Naive B cell (primary cell): ENCODE data around the gene NHLRC2. TPM values are rescaled to one million over a fixed set of nuclear protein-coding genes. Genes with fewer than 3 reads are reported as not detected.
"Not testable (repeated sequence)": the region's sequence is repeated elsewhere in the genome, so short reads cannot be mapped to it uniquely, and the experiment has no call there.

ENCODE experiments used
- ATAC-seq, 2 donors: fragments of 150-1000 bp; cut with Tn5 transposase; 2 replicates each; pipeline ENCODE4 v1.10.0; 2021; ENCODE audit warnings: low read depth in 2 of 2, mild to moderate bottlenecking in 2 of 2, moderate library complexity in 2 of 2
- DNase-seq: peaks from one replicate; pipeline ENCODE4 v3.0.0; 2022
- H3K27ac Mint-ChIP-seq, 6 donors: one replicate each; pipeline ENCODE4 v1.8.0; 2020 to 2022; ENCODE audit warnings: mild to moderate bottlenecking in 6 of 6, mixed read lengths in 6 of 6, moderate library complexity in 5 of 6, inconsistent platforms in 2 of 6
- H3K27me3 Mint-ChIP-seq, 3 donors: one replicate each; pipeline ENCODE4 v1.8.0; 2021 to 2022; ENCODE audit warnings: mixed read lengths in 3 of 3, mild to moderate bottlenecking in 1 of 3
- H3K36me3 Mint-ChIP-seq, 2 donors: one replicate each; pipeline ENCODE4 v1.8.0; 2020 to 2022; ENCODE audit warnings: mixed read lengths in 2 of 2, inconsistent platforms in 1 of 2, mild to moderate bottlenecking in 1 of 2
- H3K4me1 Mint-ChIP-seq, 3 donors: one replicate each; pipeline ENCODE4 v1.8.0; 2020 to 2022; ENCODE audit warnings: mixed read lengths in 3 of 3, inconsistent platforms in 1 of 3, mild to moderate bottlenecking in 1 of 3, moderate library complexity in 1 of 3
- H3K4me3 Mint-ChIP-seq, 8 donors: one replicate each; pipeline ENCODE4 v1.8.0; 2020 to 2022; ENCODE audit warnings: mild to moderate bottlenecking in 8 of 8, mixed read lengths in 8 of 8, moderate library complexity in 8 of 8, inconsistent platforms in 2 of 8
- H3K9me3 Mint-ChIP-seq, 7 donors: one replicate each; pipeline ENCODE4 v1.8.0; 2020 to 2022; ENCODE audit warnings: mixed read lengths in 7 of 7, mild to moderate bottlenecking in 5 of 7, inconsistent platforms in 2 of 7, moderate library complexity in 1 of 7
- polyA plus RNA-seq, 6 donors: library from polyadenylated mRNA; unstranded; fragments of 300-500 nt; fragmentation: Illumina TruSeq; gene quantifications; one replicate each; pipeline ENCODE4 v1.2.3, GENCODE V29; 2021; ENCODE audit warnings: low read depth in 6 of 6

The NHLRC2 gene
- polyA plus RNA-seq, result 10 to 100 TPM in 5 of 6 donors, 1 to 10 TPM in 1; 7.2 to 18.9 (median 14.2) TPM

GRCh38 chr10:113854013-113854760 lies at the start of gene NHLRC2, which contains the start of gene DCLRE1A:
NHLRC2 (plus strand) TSS chr10:113854661; CDS start chr10:113854873, 212 bp downstream.
DCLRE1A (minus strand) TSS chr10:113854082; CDS start chr10:113853182, 900 bp downstream.
- peaks cover 0 to 2% of the 10 kb centered on the region in 2 donors for H3K36me3 Mint-ChIP-seq
- H3K9me3 Mint-ChIP-seq, result no peaks in the 10 kb centered on the region
- peak within 1 kb of the TSS; percentile 97 to 100 (median 99) for H3K4me3 Mint-ChIP-seq
- ATAC-seq, result peak; percentile 63
- no peaks in the 10 kb centered on the region for H3K27me3 Mint-ChIP-seq
- peak; percentile 68 for DNase-seq
- H3K27ac Mint-ChIP-seq, result peak within 1 kb of the TSS; percentile 96 to 99 (median 98)
- peaks cover 27 to 53% (median 35%) of the 10 kb centered on the region in 3 donors for H3K4me1 Mint-ChIP-seq

GRCh38 chr10:113806503-113806902 lies 48.0 kb upstream of the NHLRC2 start:
- no peak overlapping the region for H3K4me3 Mint-ChIP-seq
- peaks cover 5 to 11% (median 9%) of the 10 kb centered on the region in 3 donors for H3K4me1 Mint-ChIP-seq
- H3K9me3 Mint-ChIP-seq, result no peaks in the 10 kb centered on the region
- H3K27me3 Mint-ChIP-seq, result peaks cover 12 to 21% (median 21%) of the 10 kb centered on the region in 3 donors
- ATAC-seq (no peak), DNase-seq (no peak)
- H3K27ac Mint-ChIP-seq, result no peak overlapping the region
- H3K36me3 Mint-ChIP-seq, result no peaks in the 10 kb centered on the region

- Mint-ChIP-seq H3K27ac (no peak overlapping the region), H3K36me3 (no peaks in the 10 kb centered on the region), H3K4me1 (peaks cover 2 to 4% (median 4%) of the 10 kb centered on the region in 3 donors), H3K4me3 (no peak overlapping the region), H3K9me3 (peaks cover 0 to 4% (median 0%) of the 10 kb centered on the region in 7 donors), H3K27me3 (peaks cover 12 to 30% (median 28%) of the 10 kb centered on the region in 3 donors)
- ATAC-seq (no peak), DNase-seq (no peak)
Observed at GRCh38 chr10:113808168-113808567, 46.3 kb upstream of the NHLRC2 start.

- not testable (repeated sequence) for H3K9me3 Mint-ChIP-seq, ATAC-seq, H3K36me3 Mint-ChIP-seq, DNase-seq, H3K4me3 Mint-ChIP-seq, H3K4me1 Mint-ChIP-seq, H3K27ac Mint-ChIP-seq
- peaks cover 4 to 18% (median 13%) of the 10 kb centered on the region in 3 donors for H3K27me3 Mint-ChIP-seq
Observed at GRCh38 chr10:113814700-113815099, 39.8 kb upstream of the NHLRC2 start.

- Mint-ChIP-seq H3K4me1 (no peaks in the 10 kb centered on the region), H3K4me3 (no peak overlapping the region), H3K27ac (no peak overlapping the region), H3K27me3 (peaks cover 0 to 13% (median 4%) of the 10 kb centered on the region in 3 donors), H3K9me3 (no peaks in the 10 kb centered on the region), H3K36me3 (no peaks in the 10 kb centered on the region)
- DNase-seq, result no peak
- ATAC-seq, result no peak
Observed at GRCh38 chr10:113819989-113820388, 34.5 kb upstream of the NHLRC2 start.

- H3K4me1 Mint-ChIP-seq, result no peaks in the 10 kb centered on the region
- H3K9me3 Mint-ChIP-seq, result no peaks in the 10 kb centered on the region
- no peak overlapping the region for H3K27ac Mint-ChIP-seq
- peaks cover 0 to 13% (median 4%) of the 10 kb centered on the region in 3 donors for H3K27me3 Mint-ChIP-seq
- H3K4me3 Mint-ChIP-seq, result no peak overlapping the region
- DNase-seq (no peak), ATAC-seq (no peak)
- H3K36me3 Mint-ChIP-seq, result no peaks in the 10 kb centered on the region
Observed at GRCh38 chr10:113820507-113820906, 34.0 kb upstream of the NHLRC2 start.

- not testable (repeated sequence) for DNase-seq, H3K27ac Mint-ChIP-seq, H3K9me3 Mint-ChIP-seq, ATAC-seq, H3K36me3 Mint-ChIP-seq, H3K4me1 Mint-ChIP-seq, H3K4me3 Mint-ChIP-seq
- H3K27me3 Mint-ChIP-seq, result peaks cover 0 to 13% (median 4%) of the 10 kb centered on the region in 3 donors
Observed at GRCh38 chr10:113821306-113821705, 33.2 kb upstream of the NHLRC2 start.

GRCh38 chr10:113822174-113822573 lies 32.3 kb upstream of the NHLRC2 start:
- Mint-ChIP-seq H3K9me3 (peaks cover 0 to 1% (median 0%) of the 10 kb centered on the region in 7 donors), H3K36me3 (no peaks in the 10 kb centered on the region), H3K27ac (no peak overlapping the region), H3K27me3 (peaks cover 0 to 13% (median 4%) of the 10 kb centered on the region in 3 donors), H3K4me3 (no peak overlapping the region), H3K4me1 (no peaks in the 10 kb centered on the region)
- DNase-seq (no peak), ATAC-seq (no peak)

- DNase-seq, result no peak
- H3K36me3 Mint-ChIP-seq, result no peaks in the 10 kb centered on the region
- peaks cover 0 to 13% (median 4%) of the 10 kb centered on the region in 3 donors for H3K27me3 Mint-ChIP-seq
- H3K9me3 Mint-ChIP-seq, result peaks cover 0 to 7% (median 5%) of the 10 kb centered on the region in 7 donors
- H3K4me3 Mint-ChIP-seq, result no peak overlapping the region
- no peak for ATAC-seq
- H3K27ac Mint-ChIP-seq, result no peak overlapping the region
- peaks cover 0 to 2% (median under 1%) of the 10 kb centered on the region in 3 donors for H3K4me1 Mint-ChIP-seq
Observed at GRCh38 chr10:113823389-113823788, 31.1 kb upstream of the NHLRC2 start.

- no peak overlapping the region for H3K4me3 Mint-ChIP-seq
- ATAC-seq (no peak), DNase-seq (no peak)
- no peak overlapping the region for H3K27ac Mint-ChIP-seq
- no peaks in the 10 kb centered on the region for H3K36me3 Mint-ChIP-seq
- H3K27me3 Mint-ChIP-seq, result peaks cover 0 to 9% (median 4%) of the 10 kb centered on the region in 3 donors
- H3K4me1 Mint-ChIP-seq, result peaks cover 4% of the 10 kb centered on the region in 3 donors
- peaks cover 2 to 15% (median 9%) of the 10 kb centered on the region in 7 donors for H3K9me3 Mint-ChIP-seq
Observed at GRCh38 chr10:113825791-113826190, 28.7 kb upstream of the NHLRC2 start.

GRCh38 chr10:113828567-113828966 lies 25.9 kb upstream of the NHLRC2 start:
- H3K27me3 Mint-ChIP-seq, H3K4me1 Mint-ChIP-seq, H3K36me3 Mint-ChIP-seq: not testable (repeated sequence)
- Mint-ChIP-seq H3K9me3 (peaks cover 2 to 15% (median 9%) of the 10 kb centered on the region in 7 donors), H3K4me3 (peak overlapping the region in 1 of 8 donors; percentile 2), H3K27ac (peak overlapping the region in 1 of 6 donors; percentile 69)
- ATAC-seq, result peak; percentile 77 to 84
- peak; percentile 3 for DNase-seq

- peaks cover 0 to 13% of the 10 kb centered on the region in 2 donors for H3K36me3 Mint-ChIP-seq
- no peaks in the 10 kb centered on the region for H3K9me3 Mint-ChIP-seq
- H3K27ac Mint-ChIP-seq, result no peak overlapping the region
- no peak overlapping the region for H3K4me3 Mint-ChIP-seq
- ATAC-seq, result no peak
- H3K4me1 Mint-ChIP-seq, result peaks cover 7 to 10% (median 7%) of the 10 kb centered on the region in 3 donors
- no peaks in the 10 kb centered on the region for H3K27me3 Mint-ChIP-seq
- DNase-seq, result no peak
Observed at GRCh38 chr10:113842171-113842570, 12.3 kb upstream of the NHLRC2 start.

GRCh38 chr10:113843972-113844485 lies 10.4 kb upstream of the NHLRC2 start:
- H3K4me3 Mint-ChIP-seq, result no peak overlapping the region
- ATAC-seq (no peak), DNase-seq (no peak)
- H3K9me3 Mint-ChIP-seq, result no peaks in the 10 kb centered on the region
- peaks cover 7 to 10% (median 7%) of the 10 kb centered on the region in 3 donors for H3K4me1 Mint-ChIP-seq
- H3K36me3 Mint-ChIP-seq, result peaks cover 0 to 13% of the 10 kb centered on the region in 2 donors
- no peak overlapping the region for H3K27ac Mint-ChIP-seq
- no peaks in the 10 kb centered on the region for H3K27me3 Mint-ChIP-seq

GRCh38 chr10:113846036-113846435 lies 8.4 kb upstream of the NHLRC2 start:
- Mint-ChIP-seq H3K9me3 (no peaks in the 10 kb centered on the region), H3K4me1 (peaks cover 7 to 8% (median 7%) of the 10 kb centered on the region in 3 donors), H3K36me3 (peaks cover 0 to 7% of the 10 kb centered on the region in 2 donors), H3K4me3 (no peak overlapping the region), H3K27me3 (no peaks in the 10 kb centered on the region), H3K27ac (peak overlapping the region in 1 of 6 donors; percentile 59)
- ATAC-seq (no peak), DNase-seq (no peak)
